ENCODE data around the gene RAB11A. TPM values are rescaled to one million over a fixed set of nuclear protein-coding genes. Genes with fewer than 3 reads are reported as not detected.

The RAB11A gene
- total and polyA plus RNA-seq, 2 of the 13 experiments (the other 11 are each of a cell fraction or from before 2014, with no cell fraction given), result 161 to 162 TPM

DNA sequence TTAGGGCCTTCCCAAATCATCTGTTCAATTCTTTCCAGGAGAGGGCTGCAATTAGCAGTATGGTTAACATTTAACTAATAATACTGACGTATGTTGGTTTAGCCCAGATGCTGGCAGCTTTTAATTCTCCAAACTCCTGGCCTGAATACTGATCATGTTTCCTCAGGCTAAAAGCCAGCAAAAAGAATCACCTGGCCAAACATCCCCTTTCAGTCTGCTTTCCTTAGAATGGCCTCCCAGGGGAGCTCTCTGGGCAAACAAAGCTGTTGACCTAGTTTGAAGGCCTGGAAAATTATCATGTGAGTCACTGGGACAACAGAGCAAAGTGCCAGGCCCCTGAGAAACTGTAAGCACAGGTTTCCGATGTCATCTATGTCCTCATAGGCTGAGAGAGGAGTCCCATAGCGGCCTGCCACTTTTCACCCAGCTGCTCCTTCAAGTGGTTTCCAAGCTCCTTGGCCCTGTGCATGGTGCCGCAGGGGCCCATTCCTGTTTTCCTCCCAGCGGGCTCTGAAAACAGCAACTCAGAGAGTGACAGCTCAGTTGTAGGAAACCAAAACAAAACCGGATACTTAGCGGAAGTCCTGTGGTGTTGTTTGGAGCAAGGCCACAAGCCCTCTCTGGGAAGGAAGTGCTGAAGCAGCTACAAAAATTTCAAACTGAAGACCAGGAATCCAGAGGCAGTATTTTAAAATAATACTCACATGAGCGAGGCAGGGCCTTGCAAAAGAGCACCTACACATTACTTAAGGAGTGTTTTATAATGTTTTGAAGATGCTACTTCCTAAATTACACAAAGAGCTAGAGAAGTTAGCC, 36.5 kb upstream of the RAB11A start (continued):
- TF ChIP-seq RERE (CRISPR knock-in tag; IDR thresholded peaks at IDR 0.05; ENCODE audit: low read depth), result peak; percentile 71; the same call in 1 of the 2 replicates
- no peak for TF ChIP-seq PREB (CRISPR knock-in tag; IDR thresholded peaks at IDR 0.05)
- TF ChIP-seq NONO (IDR thresholded peaks at IDR 0.05), result no peak
- TF ChIP-seq NONO (CRISPR knock-in tag; conservative IDR thresholded peaks at IDR 0.05), result peak; percentile 36; the same call in 1 of the 2 replicates
- TF ChIP-seq ZSCAN31 (CRISPR knock-in tag; IDR thresholded peaks at IDR 0.05; ENCODE audit: low read depth), result peak; percentile 60
- peak; percentile 81 for TF ChIP-seq SMAD3 (CRISPR knock-in tag; IDR thresholded peaks at IDR 0.05)
- peak; percentile 47; the same call in 1 of the 2 replicates for TF ChIP-seq ZSCAN21 (CRISPR knock-in tag; IDR thresholded peaks at IDR 0.05; ENCODE audit: borderline replicate concordance)
- TF ChIP-seq FOXP1 (IDR thresholded peaks at IDR 0.05), result peak; percentile 83; the same call in 1 of the 2 replicates
- TF ChIP-seq FOXP1 (CRISPR knock-in tag; IDR thresholded peaks at IDR 0.05), result peak; percentile 91
- TF ChIP-seq HMG20B (CRISPR knock-in tag; conservative IDR thresholded peaks at IDR 0.05), result peak; percentile 61; the same call in 1 of the 2 replicates
- TF ChIP-seq ZSCAN22 (CRISPR knock-in tag; IDR thresholded peaks at IDR 0.05), result no peak
- TF ChIP-seq, protein P1, sequence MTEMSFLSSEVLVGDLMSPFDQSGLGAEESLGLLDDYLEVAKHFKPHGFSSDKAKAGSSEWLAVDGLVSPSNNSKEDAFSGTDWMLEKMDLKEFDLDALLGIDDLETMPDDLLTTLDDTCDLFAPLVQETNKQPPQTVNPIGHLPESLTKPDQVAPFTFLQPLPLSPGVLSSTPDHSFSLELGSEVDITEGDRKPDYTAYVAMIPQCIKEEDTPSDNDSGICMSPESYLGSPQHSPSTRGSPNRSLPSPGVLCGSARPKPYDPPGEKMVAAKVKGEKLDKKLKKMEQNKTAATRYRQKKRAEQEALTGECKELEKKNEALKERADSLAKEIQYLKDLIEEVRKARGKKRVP (CRISPR knock-in tag; IDR thresholded peaks at IDR 0.05), result 0 out of 4 replicates have a peak, but pooled peaks of 1 of the 2 experiments have one; percentile 27
- TF ChIP-seq ZNF619 (CRISPR knock-in tag; IDR thresholded peaks at IDR 0.05), result peak; percentile 66; the same call in 1 of the 2 replicates
- peak; percentile 66; the same call in 1 of the 2 replicates for TF ChIP-seq ZBTB7B (CRISPR knock-in tag; IDR thresholded peaks at IDR 0.05)
- TF ChIP-seq PATZ1 (CRISPR knock-in tag; IDR thresholded peaks at IDR 0.05), result peak; percentile 38; the same call in 1 of the 2 replicates
- TF ChIP-seq ZNF331 (CRISPR knock-in tag; IDR thresholded peaks at IDR 0.05), result peak; percentile 74; the same call in 1 of the 2 replicates
- TF ChIP-seq, protein P2, sequence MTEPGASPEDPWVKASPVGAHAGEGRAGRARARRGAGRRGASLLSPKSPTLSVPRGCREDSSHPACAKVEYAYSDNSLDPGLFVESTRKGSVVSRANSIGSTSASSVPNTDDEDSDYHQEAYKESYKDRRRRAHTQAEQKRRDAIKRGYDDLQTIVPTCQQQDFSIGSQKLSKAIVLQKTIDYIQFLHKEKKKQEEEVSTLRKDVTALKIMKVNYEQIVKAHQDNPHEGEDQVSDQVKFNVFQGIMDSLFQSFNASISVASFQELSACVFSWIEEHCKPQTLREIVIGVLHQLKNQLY (CRISPR knock-in tag; IDR thresholded peaks at IDR 0.05), result peak; percentile 74
- TF ChIP-seq ZNF44 (CRISPR knock-in tag; IDR thresholded peaks at IDR 0.05), result no peak
- TF ChIP-seq KDM6A (CRISPR knock-in tag; IDR thresholded peaks at IDR 0.05; ENCODE audit: low read depth), result peak; percentile 86
- 0 out of 2 replicates have a peak, but pooled peaks have one; percentile 31 for TF ChIP-seq ZNF891 (CRISPR knock-in tag; IDR thresholded peaks at IDR 0.05)

Data from HepG2 (cell line).